DND-41 (cell line): ENCODE measurements around the gene NDUFA8.

Source experiments
- CTCF ChIP-seq: IDR thresholded peaks from 2 replicates; pipeline ENCODE4 v1.5.1; 2012; ENCODE audit warnings: borderline replicate concordance, low read length, moderate library complexity, mild to moderate bottlenecking; ENCODE audit not compliant: poor library complexity, severe bottlenecking; ENCODE audit errors: extremely low read depth
- EZH2 ChIP-seq: IDR thresholded peaks from 3 replicates; pipeline ENCODE4 v1.6.1; 2012; ENCODE audit warnings: borderline replicate concordance, low read depth, mild to moderate bottlenecking, moderate library complexity, low read length, inconsistent platforms; ENCODE audit not compliant: severe bottlenecking

GRCh38 chr9:122131401-122132001, 28.1 kb downstream of the NDUFA8 start:
- TF ChIP-seq CTCF (no peak), EZH2 (no peak)
